B cell (primary cell): ENCODE data around the gene CHTF8. TPM values are rescaled to one million over a fixed set of nuclear protein-coding genes. Genes with fewer than 3 reads are reported as not detected.
"Not testable (repeated sequence)": the region's sequence is repeated elsewhere in the genome, so short reads cannot be mapped to it uniquely, and the experiment has no call there.

Experiments used
- ATAC-seq: fragments of 200-7000 bp; cut with Tn5 transposase; one replicate; pipeline ENCODE4 v1.10.0; 2021; ENCODE audit warnings: low read depth, mild to moderate bottlenecking, moderate number of reproducible peaks, moderate library complexity
- CTCF ChIA-PET: fragments of 350-600 bp; sonication (Branson Sonifier 250); formaldehyde crosslinking; loops from one replicate; lab custom pipeline; 2021; ENCODE audit warnings: antibody characterized with exemption, inconsistent platforms; lab: Charles Lee
- POLR2A ChIA-PET: fragments of 350-600 bp; sonication (Branson Sonifier 250); formaldehyde crosslinking; loops from one replicate; lab custom pipeline; 2021; ENCODE audit warnings: antibody characterized with exemption; lab: Charles Lee
- DNase-seq: peaks from one replicate; pipeline ENCODE4 v3.0.0; 2013
- H2AFZ ChIP-seq: 2 replicates; pipeline ENCODE4 v1.6.1; 2012; ENCODE audit warnings: mild to moderate bottlenecking, low read depth, low read length; ENCODE audit not compliant: insufficient read depth, poor library complexity, severe bottlenecking
- H3K27ac ChIP-seq, 2 donors: 1 replicate in 1 of 2; 2 replicates in 1 of 2; pipeline ENCODE4 v1.5.1; 2012 to 2013; ENCODE audit warnings: low read length in 2 of 2, mild to moderate bottlenecking in 2 of 2, moderate library complexity in 1 of 2
- H3K27me3 ChIP-seq, 4 experiments: fragments of 200-600 bp in 1 of 4; sonication (generic) in 1 of 4; replicated peaks in 1 of 4; 1 replicate in 2 of 4; 2 replicates in 2 of 4; pipeline versions ENCODE4 v1.6.1 to v1.7.0; 2013 to 2016; ENCODE audit warnings: low read length in 3 of 4, mild to moderate bottlenecking in 2 of 4, mixed read lengths in 1 of 4, moderate library complexity in 1 of 4; ENCODE audit not compliant: insufficient read depth in 4 of 4, control insufficient read depth in 3 of 4; ENCODE audit errors: control extremely low read depth in 1 of 4
- H3K36me3 ChIP-seq, 2 experiments: replicated peaks in 1 of 2; 1 replicate in 1 of 2; 2 replicates in 1 of 2; pipeline versions ENCODE4 v1.6.1 to v1.7.1; 2013; ENCODE audit warnings: low read length in 1 of 2; ENCODE audit not compliant: insufficient read depth in 2 of 2, control insufficient read depth in 1 of 2; ENCODE audit errors: control extremely low read depth in 1 of 2, extremely low read depth in 1 of 2
- H3K4me1 ChIP-seq, 2 donors: fragments of 200-600 bp in 1 of 2; sonication (generic) in 1 of 2; 1 replicate in 1 of 2; 2 replicates in 1 of 2; pipeline versions ENCODE4 v1.5.1 to v1.6.1; 2013 to 2017; ENCODE audit warnings: low read length in 2 of 2; ENCODE audit not compliant: control insufficient read depth in 2 of 2, insufficient read depth in 2 of 2
- H3K4me2 ChIP-seq: replicated peaks from 2 replicates; pipeline ENCODE3; 2012; ENCODE audit warnings: mild to moderate bottlenecking, low read depth, low read length; ENCODE audit not compliant: poor library complexity, severe bottlenecking
- H3K4me3 ChIP-seq, 5 experiments: fragments of 200-600 bp in 1 of 5; sonication (generic) in 1 of 5; 1 replicate in 3 of 5; 2 replicates in 2 of 5; pipeline versions ENCODE4 v1.5.1 to v1.7.0; 2011 to 2016; ENCODE audit warnings: low read length in 4 of 5, mild to moderate bottlenecking in 4 of 5, low read depth in 2 of 5, control low read depth in 1 of 5, moderate library complexity in 1 of 5; ENCODE audit not compliant: insufficient read depth in 1 of 5; ENCODE audit errors: control extremely low read depth in 1 of 5, extremely low read depth in 1 of 5
- H3K79me2 ChIP-seq: fragments of 200-600 bp; sonication (generic); one replicate; pipeline ENCODE4 v1.6.0; 2016; ENCODE audit warnings: low read length; ENCODE audit not compliant: control insufficient read depth, insufficient read depth
- H3K9ac ChIP-seq: fragments of 200-600 bp; sonication (generic); 2 replicates; pipeline ENCODE4 v1.6.1; 2017; ENCODE audit warnings: mild to moderate bottlenecking, low read length, moderate library complexity
- H3K9me3 ChIP-seq, 3 donors: one replicate each; pipeline versions ENCODE4 v1.6.1 to v1.7.1; 2013; ENCODE audit warnings: low read length in 2 of 3; ENCODE audit not compliant: control insufficient read depth in 2 of 3, insufficient read depth in 1 of 3; ENCODE audit errors: control extremely low read depth in 1 of 3
- H4K20me1 ChIP-seq: 2 replicates; pipeline ENCODE4 v1.6.0; 2012; ENCODE audit warnings: mild to moderate bottlenecking, low read length; ENCODE audit not compliant: insufficient read depth, control insufficient read depth, poor library complexity, severe bottlenecking
- H3K27ac Mint-ChIP-seq: one replicate; pipeline ENCODE4 v1.8.0; 2021; ENCODE audit warnings: mixed read lengths
- H3K27me3 Mint-ChIP-seq: one replicate; pipeline ENCODE4 v1.8.0; 2021; ENCODE audit warnings: mixed read lengths
- H3K4me1 Mint-ChIP-seq: one replicate; pipeline ENCODE4 v1.8.0; 2021; ENCODE audit warnings: mixed read lengths
- H3K4me3 Mint-ChIP-seq: one replicate; pipeline ENCODE4 v1.8.0; 2021; ENCODE audit warnings: mixed read lengths
- H3K9me3 Mint-ChIP-seq: one replicate; pipeline ENCODE4 v1.8.0; 2022; ENCODE audit warnings: mixed read lengths; ENCODE audit not compliant: insufficient read depth
- CTCF ChIP-seq: fragments of 200-600 bp; IDR thresholded peaks from one replicate; pipeline ENCODE4 v1.8.0; 2022; ENCODE audit warnings: antibody characterized with exemption, mild to moderate bottlenecking
- EZH2 ChIP-seq: IDR thresholded peaks from 2 replicates; pipeline ENCODE4 v1.6.1; 2012; ENCODE audit warnings: borderline replicate concordance, low read depth, mild to moderate bottlenecking, moderate library complexity, low read length; ENCODE audit not compliant: insufficient read depth, poor library complexity, severe bottlenecking
- WGBS: methylation state at CpG from one replicate; pipeline ENCODE4 v1.1.5; 2013; ENCODE audit warnings: missing lambda C conversion rate; ENCODE audit not compliant: insufficient coverage; 5-methylcytosine and 5-hydroxymethylcytosine counted together
- intact Hi-C: fragments of 100-400 bp; cut with micrococcal nuclease; formaldehyde crosslinking; loops from one replicate; pipeline ENCODE4 v1.10.0; 2022
- polyA plus RNA-seq: library from polyadenylated mRNA; depleted of rRNA; stranded (reverse); fragments of >200 nt; gene quantifications from 2 replicates; pipeline ENCODE4 v1.2.3, GENCODE V29; 2012
- total RNA-seq, 2 donors: library from RNA; stranded (reverse); fragments of 120-200 nt in 1 of 2; gene quantifications; 1 replicate in 1 of 2; 2 replicates in 1 of 2; pipeline versions ENCODE4 v1.2.3 to v1.2.4, GENCODE V29; 2013 to 2022

Gene CHTF8
- total and polyA plus RNA-seq, 2 donors (not counting 1 experiment from before 2014, with no cell fraction given), result 65.0 to 112 TPM

- Mint-ChIP-seq H3K4me1 (peaks cover 27% of the 10 kb centered on the region), H3K27ac (no peak overlapping the region), H3K27me3 (no peaks in the 10 kb centered on the region), H3K4me3 (no peak overlapping the region), H3K9me3 (no peaks in the 10 kb centered on the region)
- ATAC-seq (no peak), DNase-seq (no peak)
- TF ChIP-seq EZH2 (no peak), CTCF (no peak)
- CTCF ChIA-PET, result interaction anchor here (1.1 to 6.4 kb wide), 5 partner anchors 8 to 598 kb away, joined by 3 to 83 read pairs (median 15); partner anchors contain the start of genes CHTF8, SNTB2 and UTP4
- no peak overlapping the region for H3K4me2 ChIP-seq
- H3K4me1 ChIP-seq, result peaks cover 5 to 9% of the 10 kb centered on the region in 2 donors
- POLR2A ChIA-PET, result no interaction called here
- peaks cover 59% of the 10 kb centered on the region for H4K20me1 ChIP-seq
- H3K4me3 ChIP-seq, result no peak overlapping the region
- H3K27me3 ChIP-seq, result no peaks in the 10 kb centered on the region
- H3K9me3 ChIP-seq, result no peaks in the 10 kb centered on the region
- no peak overlapping the region for H3K9ac ChIP-seq
- no peak overlapping the region for H2AFZ ChIP-seq
- WGBS, result 90% methylated on average over 3 of the region's 3 CpGs
- peaks cover 6 to 7% of the 10 kb centered on the region in 2 experiments for H3K36me3 ChIP-seq
- intact Hi-C loops, result no loop called here
- peaks cover 76% of the 10 kb centered on the region for H3K79me2 ChIP-seq
- no peak overlapping the region for H3K27ac ChIP-seq
Observed at GRCh38 chr16:69126221-69126620, 6.2 kb downstream of the CHTF8 start.

- Histone ChIP-seq H3K36me3 (peaks cover 6 to 15% of the 10 kb centered on the region in 2 experiments), H3K79me2 (peaks cover 73% of the 10 kb centered on the region), H4K20me1 (peaks cover 62% of the 10 kb centered on the region)
- H3K4me2 ChIP-seq, DNase-seq, H3K9me3 Mint-ChIP-seq, H3K27me3 ChIP-seq, H3K27me3 Mint-ChIP-seq, POLR2A ChIA-PET, H2AFZ ChIP-seq, H3K27ac ChIP-seq, H3K9ac ChIP-seq, H3K4me3 Mint-ChIP-seq, H3K27ac Mint-ChIP-seq, H3K4me1 ChIP-seq, ATAC-seq, H3K9me3 ChIP-seq, H3K4me3 ChIP-seq: not testable (repeated sequence)
- H3K4me1 Mint-ChIP-seq, result peaks cover 17% of the 10 kb centered on the region
- CTCF ChIA-PET, result interaction anchor here (0.8 to 6.4 kb wide), 12 partner anchors 9 to 604 kb away, joined by 3 to 83 read pairs (median 10); partner anchors contain the start of genes CHTF8 and UTP4
- 100% methylated on average over 5 of the region's 14 CpGs for WGBS
- intact Hi-C loops, result loop anchor here (1.0 to 2.0 kb wide), 3 partner anchors 278 to 534 kb away; no protein-coding TSS in a partner anchor
Observed at GRCh38 chr16:69124961-69125360, 7.4 kb downstream of the CHTF8 start.

- H3K27me3 ChIP-seq, H2AFZ ChIP-seq, POLR2A ChIA-PET, H3K9me3 Mint-ChIP-seq, H3K9me3 ChIP-seq, H3K4me3 ChIP-seq, H3K27me3 Mint-ChIP-seq, H3K4me2 ChIP-seq, DNase-seq, H3K27ac ChIP-seq, ATAC-seq, H3K9ac ChIP-seq, H3K4me3 Mint-ChIP-seq, H3K27ac Mint-ChIP-seq, H3K4me1 ChIP-seq: not testable (repeated sequence)
- peaks cover 6 to 21% of the 10 kb centered on the region in 2 experiments for H3K36me3 ChIP-seq
- peaks cover 71% of the 10 kb centered on the region for H3K79me2 ChIP-seq
- intact Hi-C loops, result loop anchor here (1.0 to 2.0 kb wide), 3 partner anchors 277 to 534 kb away; no protein-coding TSS in a partner anchor
- peaks cover 67% of the 10 kb centered on the region for H4K20me1 ChIP-seq
- peaks cover 15% of the 10 kb centered on the region for H3K4me1 Mint-ChIP-seq
- 87% methylated on average over 7 of the region's 8 CpGs for WGBS
- CTCF ChIA-PET, result interaction anchor here (0.7 to 6.4 kb wide), 24 partner anchors 8 to 867 kb away, joined by 3 to 83 read pairs (median 4); partner anchors contain the start of genes CHTF8 and UTP4
Observed at GRCh38 chr16:69124406-69124805, 8.0 kb downstream of the CHTF8 start.
